ENCODE measurements around the gene GDPD5.
A peak's percentile ranks its signal among the peaks of the same experiment; 100 is the strongest.

GDPD5 gene

DNA sequence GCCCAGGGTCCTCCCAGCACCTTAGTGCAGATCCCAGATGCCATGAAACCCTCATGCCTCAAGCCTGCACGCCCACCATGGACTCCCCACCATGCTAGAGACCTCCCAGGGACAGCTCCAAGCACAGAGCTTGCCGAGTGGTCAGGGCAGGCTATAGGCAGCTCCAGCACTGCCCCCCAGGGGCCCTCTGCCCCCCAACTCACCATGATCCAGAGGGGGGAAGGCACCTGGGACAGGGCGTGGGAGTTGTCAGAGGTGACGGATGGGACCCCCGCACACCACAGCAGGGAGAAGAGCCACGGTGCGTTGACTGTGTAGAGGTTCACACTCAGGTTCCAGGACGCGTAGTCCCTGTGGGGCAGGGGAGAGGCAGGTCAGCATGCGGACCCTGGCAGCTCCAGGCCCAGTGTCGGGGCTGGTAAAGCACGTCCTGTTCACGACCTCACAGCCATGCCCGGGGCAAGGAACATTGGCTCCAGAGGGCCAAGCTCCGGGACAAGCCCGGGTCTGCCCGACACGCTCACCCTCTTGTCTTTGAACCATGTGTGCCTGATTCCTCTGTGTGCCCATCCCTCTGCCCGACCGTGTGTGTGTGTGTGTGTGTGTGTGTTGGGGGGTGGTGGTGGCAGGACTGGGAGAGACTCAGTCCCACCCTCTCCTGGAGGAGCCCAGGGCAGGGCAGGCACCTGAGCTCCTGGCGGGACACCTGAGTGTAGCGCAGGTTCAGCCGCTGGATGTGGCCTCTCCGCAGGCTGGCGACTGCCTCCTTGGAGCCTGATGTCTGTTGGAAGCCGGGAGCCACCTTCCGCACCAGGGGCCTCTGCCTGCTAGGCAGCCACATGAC is 84.6 kb downstream of the GDPD5 start:
- no peak overlapping the region for H3K4me2 ChIP-seq
- H3K27me3 ChIP-seq = no peaks in the 10 kb centered on the region
- no peaks in the 10 kb centered on the region for H3K36me3 ChIP-seq
- TF ChIP-seq Cebpa-rat (IDR thresholded peaks at IDR 0.05) = no peak
- H3K27ac ChIP-seq = no peak overlapping the region
- H3K4me1 ChIP-seq = peaks cover 12% of the 10 kb centered on the region
- H4K20me1 ChIP-seq = no peaks in the 10 kb centered on the region
- H3K9ac ChIP-seq = no peak overlapping the region
- no peak overlapping the region for H3K4me3 ChIP-seq
- H3K9me3 ChIP-seq = no peaks in the 10 kb centered on the region

DNA sequence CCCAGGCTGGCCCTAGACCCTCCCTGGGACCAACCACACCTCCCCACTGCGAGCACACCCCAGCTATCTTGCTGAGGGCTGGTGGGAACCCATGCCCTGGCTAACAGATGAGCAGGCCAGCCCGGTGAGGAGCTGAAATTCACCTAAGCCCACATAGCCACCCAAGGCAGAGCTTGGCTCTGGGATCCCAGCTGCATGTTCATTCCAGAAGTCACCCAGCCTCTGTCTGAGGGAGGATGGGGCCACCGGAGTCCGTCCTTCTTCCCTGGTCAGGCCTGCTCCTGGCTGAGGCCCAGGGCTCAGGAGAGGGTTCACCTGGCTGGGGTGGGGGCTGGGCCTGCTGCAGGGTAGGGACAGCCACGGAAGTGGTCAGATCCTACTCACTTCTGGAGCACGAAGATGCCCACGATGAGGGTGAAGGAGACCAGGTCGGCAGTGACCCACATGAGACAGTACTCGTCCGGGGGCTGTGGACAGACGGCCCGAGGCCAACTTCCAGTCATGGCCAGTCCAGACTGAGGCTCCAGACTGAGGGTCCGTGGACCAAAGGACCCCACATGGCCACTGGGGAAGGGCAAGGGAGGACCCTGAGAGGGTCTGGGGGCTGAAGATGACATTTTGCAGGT is 86.1 kb downstream of the GDPD5 start:
- no peaks in the 10 kb centered on the region for H4K20me1 ChIP-seq
- H3K27me3 ChIP-seq = no peaks in the 10 kb centered on the region
- no peak overlapping the region for H3K4me3 ChIP-seq
- peaks cover 12% of the 10 kb centered on the region for H3K4me1 ChIP-seq
- no peak overlapping the region for H3K9ac ChIP-seq
- 0 out of 2 replicates have a peak overlapping the region, but pooled peaks have one; percentile 39 for H3K4me2 ChIP-seq
- no peak overlapping the region for H3K27ac ChIP-seq
- no peak for TF ChIP-seq Cebpa-rat (IDR thresholded peaks at IDR 0.05)
- no peaks in the 10 kb centered on the region for H3K9me3 ChIP-seq
- H3K36me3 ChIP-seq = no peaks in the 10 kb centered on the region

DNA sequence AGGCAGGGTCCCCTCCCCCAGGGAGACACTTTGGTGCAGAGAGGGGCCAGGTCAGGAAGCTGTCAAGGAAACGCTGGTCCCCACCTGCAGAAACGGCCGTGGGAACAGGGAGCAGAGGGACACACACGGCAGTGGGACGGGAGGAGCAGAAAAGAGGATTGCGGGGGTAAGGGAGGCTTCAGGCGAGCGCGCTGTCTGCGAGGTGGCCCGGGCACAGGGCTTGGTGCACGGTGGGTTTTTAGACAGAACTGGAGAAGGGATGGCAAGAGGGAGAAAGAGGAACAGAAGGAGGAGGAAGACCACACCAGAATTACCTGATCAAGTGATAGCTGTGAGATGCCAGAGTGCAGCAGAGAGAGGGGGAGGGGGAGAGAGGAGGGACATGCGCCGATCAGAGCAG is 86.7 kb downstream of the GDPD5 start:
- Histone ChIP-seq H3K27me3 (no peaks in the 10 kb centered on the region), H3K9ac (no peak overlapping the region), H4K20me1 (no peaks in the 10 kb centered on the region), H3K9me3 (no peaks in the 10 kb centered on the region), H3K4me1 (peaks cover 12% of the 10 kb centered on the region), H3K27ac (no peak overlapping the region), H3K4me2 (peak overlapping the region; percentile 39), H3K4me3 (no peak overlapping the region), H3K36me3 (no peaks in the 10 kb centered on the region)
- no peak for TF ChIP-seq Cebpa-rat (IDR thresholded peaks at IDR 0.05)

DNA sequence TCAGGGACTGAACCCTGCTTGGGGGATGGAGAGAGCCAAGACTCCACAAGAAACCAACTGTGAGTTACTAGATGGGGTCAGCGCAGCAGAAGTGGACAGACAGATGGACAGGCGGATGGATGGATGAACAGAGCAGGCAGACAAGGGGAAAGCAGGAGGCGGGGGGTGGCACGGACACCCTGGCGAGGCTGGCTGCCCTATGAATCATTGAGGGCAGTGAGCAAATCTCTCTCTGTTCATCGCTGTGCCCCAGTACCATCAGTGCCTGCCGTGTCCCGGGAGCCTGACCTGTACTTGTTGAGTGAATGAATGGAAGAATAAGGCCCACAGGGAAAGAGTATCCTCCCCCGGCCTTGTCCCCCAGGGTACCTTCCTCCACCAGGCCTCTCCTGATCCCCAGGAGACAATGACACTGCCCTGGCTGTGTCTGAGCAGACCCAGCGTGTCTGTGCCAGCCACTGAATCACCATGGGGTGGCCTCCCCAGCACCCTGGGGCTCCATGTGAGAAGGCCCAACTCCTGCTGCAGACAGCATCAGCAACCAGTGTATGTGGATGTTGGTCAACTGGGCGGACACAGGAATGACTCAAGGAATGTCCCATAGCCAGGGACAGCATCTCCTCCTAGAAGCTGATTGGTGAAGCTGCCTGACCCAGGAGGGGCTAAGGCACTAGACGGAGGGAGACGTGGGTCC is 87.6 kb downstream of the GDPD5 start:
- H3K36me3 ChIP-seq = no peaks in the 10 kb centered on the region
- no peak overlapping the region for H3K9ac ChIP-seq
- no peak for TF ChIP-seq Cebpa-rat (IDR thresholded peaks at IDR 0.05)
- no peak overlapping the region for H3K4me3 ChIP-seq
- H3K27me3 ChIP-seq = peaks cover 5% of the 10 kb centered on the region; the same call in 1 of the 2 replicates
- H3K9me3 ChIP-seq = no peaks in the 10 kb centered on the region
- H3K4me1 ChIP-seq = peaks cover 12% of the 10 kb centered on the region
- H4K20me1 ChIP-seq = no peaks in the 10 kb centered on the region
- no peak overlapping the region for H3K4me2 ChIP-seq
- no peak overlapping the region for H3K27ac ChIP-seq

DNA sequence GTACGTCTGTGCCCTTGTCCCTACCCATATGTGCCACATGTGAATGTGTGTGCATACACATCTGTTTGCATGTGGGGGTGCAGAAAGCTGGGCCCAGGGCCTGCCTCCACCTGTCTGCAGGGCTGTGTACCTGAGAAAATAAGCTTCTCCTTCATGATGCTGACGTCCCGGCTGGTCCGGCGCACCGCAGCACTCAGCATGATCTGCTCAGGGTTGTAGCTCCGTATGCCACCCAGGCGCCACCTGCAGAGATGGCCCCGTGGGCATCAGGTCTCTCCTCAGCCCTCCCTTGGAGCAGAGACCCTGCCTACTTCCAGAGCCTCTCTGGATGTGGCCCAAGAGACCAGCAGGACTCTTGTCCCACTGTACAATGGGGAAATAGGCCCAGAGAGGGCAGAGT is 88.9 kb downstream of the GDPD5 start:
- Histone ChIP-seq H3K4me2 (no peak overlapping the region), H3K36me3 (no peaks in the 10 kb centered on the region), H3K4me3 (no peak overlapping the region), H3K27me3 (peaks cover 18% of the 10 kb centered on the region), H3K9me3 (no peaks in the 10 kb centered on the region), H3K4me1 (peaks cover 12% of the 10 kb centered on the region), H4K20me1 (peaks cover 5% of the 10 kb centered on the region; the same call in 1 of the 2 replicates), H3K27ac (no peak overlapping the region), H3K9ac (no peak overlapping the region)
- TF ChIP-seq Cebpa-rat (IDR thresholded peaks at IDR 0.05) = no peak

DNA sequence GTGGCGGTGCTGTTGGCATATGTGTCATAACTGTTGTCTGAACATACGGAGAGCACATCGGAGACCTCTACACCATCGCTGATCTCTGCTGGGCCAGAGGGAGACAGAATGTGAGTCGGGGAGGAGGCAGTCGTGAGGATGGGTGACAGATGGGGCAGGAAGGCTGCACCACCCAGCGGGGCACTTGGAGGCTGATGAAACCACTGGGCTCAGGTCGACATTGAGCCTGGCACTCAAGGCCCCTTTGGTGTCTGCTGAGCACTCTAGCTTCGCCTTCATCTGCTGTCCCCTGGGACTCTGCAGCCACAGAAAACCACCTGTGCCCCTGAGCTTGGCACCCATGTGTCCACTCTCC is 90.2 kb downstream of the GDPD5 start:
- Histone ChIP-seq H3K9ac (no peak overlapping the region), H3K4me1 (peaks cover 12% of the 10 kb centered on the region), H3K27ac (no peak overlapping the region), H3K36me3 (no peaks in the 10 kb centered on the region), H3K9me3 (no peaks in the 10 kb centered on the region), H3K4me2 (no peak overlapping the region), H3K27me3 (peaks cover 31% of the 10 kb centered on the region), H4K20me1 (peaks cover 12% of the 10 kb centered on the region; the same call in 1 of the 2 replicates), H3K4me3 (no peak overlapping the region)
- no peak for TF ChIP-seq Cebpa-rat (IDR thresholded peaks at IDR 0.05)

DNA sequence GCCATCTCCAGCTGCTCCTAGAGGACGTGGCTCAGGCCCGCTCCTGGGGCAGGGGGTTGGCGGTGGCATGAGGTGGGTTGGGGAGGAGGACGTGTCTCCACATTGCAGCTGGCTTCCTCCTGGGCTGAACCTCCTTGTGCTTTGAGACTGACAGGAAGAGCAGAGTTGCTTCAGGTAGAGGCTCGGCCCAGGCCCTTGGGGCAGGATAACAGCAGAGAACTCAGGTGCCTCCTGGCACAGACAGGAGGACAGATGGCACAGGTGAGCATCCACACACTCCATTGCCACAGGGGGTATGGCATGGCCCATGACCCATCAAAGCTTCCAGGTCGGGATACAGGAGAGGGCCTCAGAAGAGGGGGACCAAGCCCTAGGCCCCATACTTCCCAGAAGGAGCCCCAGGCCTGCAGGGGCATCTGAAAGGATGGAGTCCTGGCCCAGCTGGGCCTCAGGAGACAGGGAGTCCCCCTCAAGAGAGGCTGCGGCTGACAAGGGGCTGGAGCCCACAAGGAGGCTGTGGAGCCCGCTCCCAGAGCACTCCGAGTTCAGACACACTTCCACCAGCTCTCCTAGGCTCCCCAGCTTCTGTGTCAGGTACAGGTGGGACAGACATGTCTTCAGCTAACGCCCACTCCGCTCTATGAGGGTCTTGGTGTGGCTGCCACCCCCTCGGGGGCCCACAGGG is 90.7 kb downstream of the GDPD5 start:
- Histone ChIP-seq H3K4me1 (peaks cover 12% of the 10 kb centered on the region), H3K36me3 (no peaks in the 10 kb centered on the region), H3K9ac (no peak overlapping the region), H3K4me3 (no peak overlapping the region), H3K9me3 (no peaks in the 10 kb centered on the region), H3K27ac (no peak overlapping the region), H3K27me3 (peaks cover 36% of the 10 kb centered on the region), H3K4me2 (no peak overlapping the region), H4K20me1 (peaks cover 12% of the 10 kb centered on the region; the same call in 1 of the 2 replicates)
- no peak for TF ChIP-seq Cebpa-rat (IDR thresholded peaks at IDR 0.05)

DNA sequence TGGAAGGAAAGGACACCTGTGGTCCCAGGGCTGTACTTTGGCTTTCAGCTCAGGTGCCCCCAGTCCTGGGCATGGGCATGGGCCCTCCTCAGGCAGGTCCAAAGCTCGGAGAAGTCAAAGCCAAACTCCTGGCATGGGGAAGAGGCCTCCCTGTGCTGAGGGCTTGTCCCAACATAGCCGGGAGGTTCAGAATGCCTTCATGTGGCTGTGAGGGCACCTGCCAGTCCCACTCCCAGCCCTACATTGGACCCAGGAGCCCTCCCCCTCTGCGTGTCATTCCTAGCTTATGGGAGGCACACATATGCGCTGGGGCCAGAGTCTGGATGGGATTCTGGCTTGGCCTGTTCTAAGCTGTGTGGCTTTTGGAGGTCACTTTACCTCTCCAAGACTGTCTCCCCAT is 91.7 kb downstream of the GDPD5 start:
- H4K20me1 ChIP-seq = peaks cover 12% of the 10 kb centered on the region; the same call in 1 of the 2 replicates
- peaks cover 9% of the 10 kb centered on the region; the same call in 1 of the 2 replicates for H3K9me3 ChIP-seq
- H3K9ac ChIP-seq = no peak overlapping the region
- peaks cover 45% of the 10 kb centered on the region for H3K27me3 ChIP-seq
- H3K4me2 ChIP-seq = no peak overlapping the region
- H3K36me3 ChIP-seq = no peaks in the 10 kb centered on the region
- H3K4me1 ChIP-seq = peaks cover 14% of the 10 kb centered on the region
- H3K27ac ChIP-seq = no peak overlapping the region
- H3K4me3 ChIP-seq = no peak overlapping the region
- TF ChIP-seq Cebpa-rat (IDR thresholded peaks at IDR 0.05) = no peak

DNA sequence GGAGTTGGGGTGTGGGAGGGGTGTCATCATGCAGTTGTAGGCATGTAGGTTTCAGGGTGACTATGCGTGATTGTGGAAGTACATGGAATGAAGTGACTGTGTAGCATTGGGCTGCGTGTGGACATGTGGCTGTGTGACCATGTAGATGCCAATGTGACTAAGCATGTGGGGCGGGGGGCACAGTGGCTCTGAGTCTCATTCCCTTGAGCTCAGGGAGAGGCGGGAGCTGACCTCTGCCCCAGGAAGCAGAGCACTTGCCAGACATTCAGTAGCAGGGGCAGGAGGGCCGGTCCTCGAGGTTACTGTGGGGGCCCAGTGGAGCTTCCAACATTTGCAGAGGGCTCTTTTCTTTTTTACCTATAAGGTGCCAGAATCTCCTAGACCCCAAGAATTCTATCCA is 92.3 kb downstream of the GDPD5 start:
- peaks cover 52% of the 10 kb centered on the region for H3K27me3 ChIP-seq
- H3K4me3 ChIP-seq = no peak overlapping the region
- no peak overlapping the region for H3K27ac ChIP-seq
- peaks cover 12% of the 10 kb centered on the region; the same call in 1 of the 2 replicates for H3K9me3 ChIP-seq
- H4K20me1 ChIP-seq = peaks cover 12% of the 10 kb centered on the region; the same call in 1 of the 2 replicates
- no peaks in the 10 kb centered on the region for H3K36me3 ChIP-seq
- peaks cover 9% of the 10 kb centered on the region for H3K4me1 ChIP-seq
- no peak overlapping the region for H3K4me2 ChIP-seq
- H3K9ac ChIP-seq = no peak overlapping the region
- TF ChIP-seq Cebpa-rat (IDR thresholded peaks at IDR 0.05) = no peak
